ENCODE data around the gene EPPIN. TPM values are rescaled to one million over a fixed set of nuclear protein-coding genes. Genes with fewer than 3 reads are reported as not detected.
"Not testable (repeated sequence)": the region's sequence is repeated elsewhere in the genome, so short reads cannot be mapped to it uniquely, and the experiment has no call there.

The EPPIN gene
- total RNA-seq, 4 donors from 2014 or later, result not detected

- H3K4me3 ChIP-seq (ENCODE audit: low read depth, poor library complexity, severe bottlenecking), result no peak overlapping the region
- DNase-seq (ENCODE audit: low spot score in 2 of 2), result no peak
- 66 to 68% methylated on average over 3 of the region's 3 CpGs for WGBS, 2 donors
- TF ChIP-seq CTCF (IDR thresholded peaks at IDR 0.05) (no peak), POLR2A (IDR thresholded peaks at IDR 0.05) (no peak)
- intact Hi-C loops (cut with DNase I; ENCODE audit: low total_unique reads), result no loop called here
Measured at GRCh38 chr20:45583502-45583901, 36.3 kb upstream of the EPPIN start.

GRCh38 chr20:45581702-45582101, 34.5 kb upstream of the EPPIN start:
- intact Hi-C loops (cut with DNase I; ENCODE audit: low total_unique reads), result no loop called here
- DNase-seq (ENCODE audit: low spot score in 2 of 2), result no peak
- no peak overlapping the region for H3K4me3 ChIP-seq (ENCODE audit: low read depth, poor library complexity, severe bottlenecking)
- TF ChIP-seq CTCF (IDR thresholded peaks at IDR 0.05), result no peak
- TF ChIP-seq POLR2A (IDR thresholded peaks at IDR 0.05), result no peak

- intact Hi-C loops (cut with DNase I; ENCODE audit: low total_unique reads), result no loop called here
Measured at GRCh38 chr20:45579184-45579583, 32.0 kb upstream of the EPPIN start, which contains the start of gene WFDC8. Gene WFDC8, minus strand, starts transcription at chr20:45579284. Its CDS starts 37 bp downstream, at chr20:45579247.

GRCh38 chr20:45578231-45578630, 31.0 kb upstream of the EPPIN start:
- intact Hi-C loops (cut with DNase I; ENCODE audit: low total_unique reads), result no loop called here
- no peak for DNase-seq (ENCODE audit: low spot score in 2 of 2)
- H3K4me3 ChIP-seq (ENCODE audit: low read depth, poor library complexity, severe bottlenecking), result no peak overlapping the region
- 53 to 65% methylated on average over 1 of the region's 1 CpG for WGBS, 2 donors
- TF ChIP-seq POLR2A (IDR thresholded peaks at IDR 0.05) (no peak), CTCF (IDR thresholded peaks at IDR 0.05) (no peak)

More at GRCh38 chr20:45579184-45579583, 32.0 kb upstream of the EPPIN start, which contains the start of gene WFDC8:
- DNase-seq (ENCODE audit: low spot score in 2 of 2), result no peak
- no peak within 1 kb of the TSS for H3K4me3 ChIP-seq (ENCODE audit: low read depth, poor library complexity, severe bottlenecking)
- WGBS, 2 donors, result 58 to 61% methylated on average over 4 of the region's 4 CpGs
- TF ChIP-seq CTCF (IDR thresholded peaks at IDR 0.05) (no peak), POLR2A (IDR thresholded peaks at IDR 0.05) (no peak)

- TF ChIP-seq CTCF (IDR thresholded peaks at IDR 0.05), result no peak
- TF ChIP-seq POLR2A (IDR thresholded peaks at IDR 0.05), result no peak
- DNase-seq (ENCODE audit: low spot score in 2 of 2), result no peak
- no peak overlapping the region for H3K4me3 ChIP-seq (ENCODE audit: low read depth, poor library complexity, severe bottlenecking)
- intact Hi-C loops (cut with DNase I; ENCODE audit: low total_unique reads), result no loop called here
- 42 to 53% methylated on average over 2 of the region's 2 CpGs for WGBS, 2 donors
Measured at GRCh38 chr20:45576995-45577394, 29.8 kb upstream of the EPPIN start.

- WGBS, 2 donors, result 82 to 85% methylated on average over 3 of the region's 3 CpGs
- DNase-seq (ENCODE audit: low spot score in 2 of 2), result no peak
- TF ChIP-seq CTCF (IDR thresholded peaks at IDR 0.05) (no peak), POLR2A (IDR thresholded peaks at IDR 0.05) (no peak)
- intact Hi-C loops (cut with DNase I; ENCODE audit: low total_unique reads), result no loop called here
- no peak overlapping the region for H3K4me3 ChIP-seq (ENCODE audit: low read depth, poor library complexity, severe bottlenecking)
Measured at GRCh38 chr20:45575931-45576330, 28.7 kb upstream of the EPPIN start.

- 75 to 85% methylated on average over 1 of the region's 1 CpG for WGBS, 2 donors
- DNase-seq (ENCODE audit: low spot score in 2 of 2); H3K4me3 ChIP-seq (ENCODE audit: low read depth, poor library complexity, severe bottlenecking); intact Hi-C loops (cut with DNase I; ENCODE audit: low total_unique reads): not testable (repeated sequence)
Measured at GRCh38 chr20:45569650-45570049, 22.4 kb upstream of the EPPIN start.

Measured in lower leg skin (tissue), 4 donors.